HepG2 (cell line): ENCODE results near the gene LYPD8. TPM values are rescaled to one million over a fixed set of nuclear protein-coding genes. Genes with fewer than 3 reads are reported as not detected.

ENCODE experiments used
- ATAC-seq: fragments of 200-7000 bp; cut with Tn5 transposase; 3 replicates; pipeline ENCODE4 v1.9.1; 2020; ENCODE audit warnings: mild to moderate bottlenecking, moderate library complexity
- BruUV-seq: library from RNA; stranded (reverse); fragments of 400-500 nt; replicated peaks from 2 replicates; lab custom pipeline; 2021; lab: Mats Ljungman, UMichigan
- CTCF ChIA-PET: fragments of 300-600 bp; formaldehyde crosslinking; extraction: SDS; loops from one replicate; lab custom pipeline; 2021; ENCODE audit warnings: low total read pairs, inconsistent platforms, low intra/inter-chr PET ratio; lab: Yijun Ruan, JAX
- POLR2A ChIA-PET: fragments of 350-600 bp; sonication (Branson Sonifier 250); formaldehyde crosslinking; loops from one replicate; lab custom pipeline; 2020; ENCODE audit warnings: antibody characterized with exemption, inconsistent platforms; lab: Yijun Ruan, JAX
- DNase-seq: peaks from one replicate; pipeline ENCODE4 v3.0.0-alpha.2; 2015; ENCODE audit warnings: low spot score
- FAIRE-seq: peaks from 3 replicates; lab custom pipeline; 2011; peaks lifted over from hg19 to GRCh38; lab: Jason Lieb, UNC
- H2AFZ ChIP-seq: one replicate; pipeline ENCODE4 v1.6.1; 2011; ENCODE audit warnings: low read length, inconsistent platforms
- H3K27ac ChIP-seq: fragments of 300-600 bp; 3 replicates; pipeline ENCODE4 v1.8.0; 2011; ENCODE audit warnings: mixed run types, mild to moderate bottlenecking, mixed read lengths, low read length, inconsistent platforms; ENCODE audit not compliant: insufficient read depth; ENCODE audit errors: extremely low read length
- H3K27me3 ChIP-seq, 2 experiments: fragments of 200-600 bp in 1 of 2; 2 replicates in 1 of 2; 3 replicates in 1 of 2; pipeline versions ENCODE4 v1.6.0 to v1.8.0; 2011; ENCODE audit warnings: low read length in 2 of 2, mild to moderate bottlenecking in 2 of 2, moderate library complexity in 2 of 2, inconsistent platforms in 1 of 2; ENCODE audit not compliant: insufficient read depth in 2 of 2, control insufficient read depth in 1 of 2
- H3K36me3 ChIP-seq, 2 experiments: fragments of 200-600 bp in 1 of 2; replicated peaks in 1 of 2; 2 replicates in 1 of 2; 3 replicates in 1 of 2; pipeline versions ENCODE4 v1.5.1 to v1.8.0; 2011; ENCODE audit warnings: low read length in 2 of 2, inconsistent platforms in 1 of 2; ENCODE audit not compliant: insufficient read depth in 2 of 2, control insufficient read depth in 1 of 2
- H3K4me1 ChIP-seq: 2 replicates; pipeline ENCODE4 v1.5.1; 2012; ENCODE audit warnings: low read length, inconsistent platforms; ENCODE audit not compliant: insufficient read depth
- H3K4me2 ChIP-seq: 2 replicates; pipeline ENCODE4 v1.6.0; 2011; ENCODE audit warnings: low read depth, low read length, inconsistent platforms
- H3K4me3 ChIP-seq, 3 experiments: fragments of 200-600 bp in 1 of 3; sonication (generic), shearing (Covaris generic) in 1 of 3; replicated peaks in 1 of 3; 2 replicates each; pipeline ENCODE4 v1.5.1; 2011 to 2016; ENCODE audit warnings: low read length in 3 of 3, inconsistent platforms in 2 of 3, low read depth in 2 of 3, mild to moderate bottlenecking in 2 of 3, control low read depth in 1 of 3, mixed read lengths in 1 of 3; ENCODE audit not compliant: insufficient read depth in 1 of 3
- H3K79me2 ChIP-seq: one replicate; pipeline ENCODE4 v1.6.1; 2011; ENCODE audit warnings: low read length, inconsistent platforms; ENCODE audit not compliant: insufficient read depth
- H3K9ac ChIP-seq: 2 replicates; pipeline ENCODE4 v1.6.0; 2011; ENCODE audit warnings: mild to moderate bottlenecking, low read depth, low read length, inconsistent platforms; ENCODE audit not compliant: insufficient read depth
- H3K9me3 ChIP-seq: 2 replicates; pipeline ENCODE4 v1.5.1; 2012; ENCODE audit warnings: mild to moderate bottlenecking, low read length
- H4K20me1 ChIP-seq: 2 replicates; pipeline ENCODE4 v1.6.0; 2011; ENCODE audit warnings: inconsistent platforms, mild to moderate bottlenecking, low read length, moderate library complexity; ENCODE audit not compliant: insufficient read depth
- MZF1 ChIP-seq: sonication (generic); formaldehyde crosslinking; IDR thresholded peaks from 2 replicates; pipeline ENCODE4 v1.8.1; 2023; ENCODE audit warnings: mild to moderate bottlenecking, missing genetic modification reagents, borderline replicate concordance
- ZNF354B ChIP-seq: sonication (generic); formaldehyde crosslinking; IDR thresholded peaks from 2 replicates; pipeline ENCODE4 v1.8.0; 2022; ENCODE audit warnings: mild to moderate bottlenecking, missing genetic modification reagents
- ZNF44 ChIP-seq: sonication (generic); formaldehyde crosslinking; IDR thresholded peaks from 2 replicates; pipeline ENCODE4 v1.5.1; 2020; ENCODE audit warnings: mild to moderate bottlenecking, missing genetic modification reagents
- ZNF777 ChIP-seq: sonication (generic); formaldehyde crosslinking; IDR thresholded peaks from 2 replicates; pipeline ENCODE4 v1.4.0; 2020; ENCODE audit warnings: missing genetic modification reagents
- WGBS: methylation state at CpG from one replicate; pipeline ENCODE4 v1.1.6; 2017; ENCODE audit warnings: low lambda C conversion rate; 5-methylcytosine and 5-hydroxymethylcytosine counted together
- in situ Hi-C: cut with HindIII; loops from 2 replicates; pipeline ENCODE4 v1.10.0; 2017; ENCODE audit warnings: low pct_unique_long_range_greater_than_20kb; ENCODE audit not compliant: extremely low pct_ligation_motif_present
- intact Hi-C: fragments of 100-400 bp; cut with micrococcal nuclease; formaldehyde crosslinking; loops from one replicate; pipeline ENCODE4 v1.10.0; 2022; ENCODE audit not compliant: unreplicated experiment
- polyA plus RNA-seq, 8 experiments: library from polyadenylated mRNA; depleted of rRNA in 3 of 8; stranded (reverse) in 7 of 8; unstranded in 1 of 8; fragments of >200 nt; fragmentation: Illumina TruSeq in 4 of 8; extraction: Trizol in 4 of 8; gene quantifications; 2 replicates each; pipeline versions ENCODE4 v1.2.1 to v1.2.3, GENCODE V29; 2011 to 2016; ENCODE audit warnings: low read depth in 4 of 8, missing spikeins in 1 of 8, mixed read lengths in 1 of 8; ENCODE audit not compliant: insufficient read depth in 1 of 8
- total RNA-seq, 5 experiments: library from RNA; depleted of rRNA; stranded (reverse); fragments of >200 nt; fragmentation: Illumina TruSeq; extraction: Trizol; gene quantifications; 2 replicates each; pipeline ENCODE4 v1.2.3, GENCODE V29; 2016; ENCODE audit warnings: low read depth in 1 of 5
- TF ChIP-seq, protein P1 (sequence below): sonication (generic); formaldehyde crosslinking; IDR thresholded peaks from 2 replicates; pipeline ENCODE4 v1.5.0; 2020; ENCODE audit warnings: mild to moderate bottlenecking, missing genetic modification reagents, borderline replicate concordance
- TF ChIP-seq, protein P2 (sequence below): sonication (generic); formaldehyde crosslinking; IDR thresholded peaks from 2 replicates; pipeline ENCODE4 v1.9.0; 2022; ENCODE audit warnings: low read depth, missing genetic modification reagents

Gene LYPD8
- total and polyA plus RNA-seq, 2 of the 13 experiments (the other 11 are each of a cell fraction or from before 2014, with no cell fraction given), result not detected

GRCh38 chr1:248798791-248799190 lies 43.2 kb upstream of the LYPD8 start:
- Histone ChIP-seq H3K4me1 (no peaks in the 10 kb centered on the region), H3K36me3 (no peaks in the 10 kb centered on the region), H3K9me3 (no peaks in the 10 kb centered on the region), H3K27me3 (no peaks in the 10 kb centered on the region), H3K4me2 (no peak overlapping the region), H4K20me1 (no peaks in the 10 kb centered on the region), H3K4me3 (no peak overlapping the region), H2AFZ (no peak overlapping the region), H3K79me2 (no peaks in the 10 kb centered on the region), H3K9ac (no peak overlapping the region), H3K27ac (no peak overlapping the region)
- ChIA-PET CTCF (no interaction called here), POLR2A (no interaction called here)
- no peak for DNase-seq
- intact Hi-C loops, result no loop called here
- in situ Hi-C loops, result no loop called here
- no peak for FAIRE-seq
- no TSS peak for BruUV-seq
- ATAC-seq, result no peak
- WGBS, result 5% methylated on average over 3 of the region's 3 CpGs
- TF ChIP-seq ZNF777, result no peak
- TF ChIP-seq, protein P1, sequence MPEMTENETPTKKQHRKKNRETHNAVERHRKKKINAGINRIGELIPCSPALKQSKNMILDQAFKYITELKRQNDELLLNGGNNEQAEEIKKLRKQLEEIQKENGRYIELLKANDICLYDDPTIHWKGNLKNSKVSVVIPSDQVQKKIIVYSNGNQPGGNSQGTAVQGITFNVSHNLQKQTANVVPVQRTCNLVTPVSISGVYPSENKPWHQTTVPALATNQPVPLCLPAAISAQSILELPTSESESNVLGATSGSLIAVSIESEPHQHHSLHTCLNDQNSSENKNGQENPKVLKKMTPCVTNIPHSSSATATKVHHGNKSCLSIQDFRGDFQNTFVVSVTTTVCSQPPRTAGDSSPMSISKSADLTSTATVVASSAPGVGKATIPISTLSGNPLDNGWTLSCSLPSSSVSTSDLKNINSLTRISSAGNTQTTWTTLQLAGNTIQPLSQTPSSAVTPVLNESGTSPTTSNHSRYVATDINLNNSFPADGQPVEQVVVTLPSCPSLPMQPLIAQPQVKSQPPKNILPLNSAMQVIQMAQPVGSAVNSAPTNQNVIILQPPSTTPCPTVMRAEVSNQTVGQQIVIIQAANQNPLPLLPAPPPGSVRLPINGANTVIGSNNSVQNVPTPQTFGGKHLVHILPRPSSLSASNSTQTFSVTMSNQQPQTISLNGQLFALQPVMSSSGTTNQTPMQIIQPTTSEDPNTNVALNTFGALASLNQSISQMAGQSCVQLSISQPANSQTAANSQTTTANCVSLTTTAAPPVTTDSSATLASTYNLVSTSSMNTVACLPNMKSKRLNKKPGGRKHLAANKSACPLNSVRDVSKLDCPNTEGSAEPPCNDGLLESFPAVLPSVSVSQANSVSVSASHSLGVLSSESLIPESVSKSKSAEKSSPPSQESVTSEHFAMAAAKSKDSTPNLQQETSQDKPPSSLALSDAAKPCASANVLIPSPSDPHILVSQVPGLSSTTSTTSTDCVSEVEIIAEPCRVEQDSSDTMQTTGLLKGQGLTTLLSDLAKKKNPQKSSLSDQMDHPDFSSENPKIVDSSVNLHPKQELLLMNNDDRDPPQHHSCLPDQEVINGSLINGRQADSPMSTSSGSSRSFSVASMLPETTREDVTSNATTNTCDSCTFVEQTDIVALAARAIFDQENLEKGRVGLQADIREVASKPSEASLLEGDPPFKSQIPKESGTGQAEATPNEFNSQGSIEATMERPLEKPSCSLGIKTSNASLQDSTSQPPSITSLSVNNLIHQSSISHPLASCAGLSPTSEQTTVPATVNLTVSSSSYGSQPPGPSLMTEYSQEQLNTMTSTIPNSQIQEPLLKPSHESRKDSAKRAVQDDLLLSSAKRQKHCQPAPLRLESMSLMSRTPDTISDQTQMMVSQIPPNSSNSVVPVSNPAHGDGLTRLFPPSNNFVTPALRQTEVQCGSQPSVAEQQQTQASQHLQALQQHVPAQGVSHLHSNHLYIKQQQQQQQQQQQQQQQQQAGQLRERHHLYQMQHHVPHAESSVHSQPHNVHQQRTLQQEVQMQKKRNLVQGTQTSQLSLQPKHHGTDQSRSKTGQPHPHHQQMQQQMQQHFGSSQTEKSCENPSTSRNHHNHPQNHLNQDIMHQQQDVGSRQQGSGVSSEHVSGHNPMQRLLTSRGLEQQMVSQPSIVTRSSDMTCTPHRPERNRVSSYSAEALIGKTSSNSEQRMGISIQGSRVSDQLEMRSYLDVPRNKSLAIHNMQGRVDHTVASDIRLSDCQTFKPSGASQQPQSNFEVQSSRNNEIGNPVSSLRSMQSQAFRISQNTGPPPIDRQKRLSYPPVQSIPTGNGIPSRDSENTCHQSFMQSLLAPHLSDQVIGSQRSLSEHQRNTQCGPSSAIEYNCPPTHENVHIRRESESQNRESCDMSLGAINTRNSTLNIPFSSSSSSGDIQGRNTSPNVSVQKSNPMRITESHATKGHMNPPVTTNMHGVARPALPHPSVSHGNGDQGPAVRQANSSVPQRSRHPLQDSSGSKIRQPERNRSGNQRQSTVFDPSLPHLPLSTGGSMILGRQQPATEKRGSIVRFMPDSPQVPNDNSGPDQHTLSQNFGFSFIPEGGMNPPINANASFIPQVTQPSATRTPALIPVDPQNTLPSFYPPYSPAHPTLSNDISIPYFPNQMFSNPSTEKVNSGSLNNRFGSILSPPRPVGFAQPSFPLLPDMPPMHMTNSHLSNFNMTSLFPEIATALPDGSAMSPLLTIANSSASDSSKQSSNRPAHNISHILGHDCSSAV, result no peak
- TF ChIP-seq MZF1 (CRISPR knock-in tag), result no peak
- TF ChIP-seq ZNF354B (CRISPR knock-in tag), result no peak
- TF ChIP-seq, protein P2, sequence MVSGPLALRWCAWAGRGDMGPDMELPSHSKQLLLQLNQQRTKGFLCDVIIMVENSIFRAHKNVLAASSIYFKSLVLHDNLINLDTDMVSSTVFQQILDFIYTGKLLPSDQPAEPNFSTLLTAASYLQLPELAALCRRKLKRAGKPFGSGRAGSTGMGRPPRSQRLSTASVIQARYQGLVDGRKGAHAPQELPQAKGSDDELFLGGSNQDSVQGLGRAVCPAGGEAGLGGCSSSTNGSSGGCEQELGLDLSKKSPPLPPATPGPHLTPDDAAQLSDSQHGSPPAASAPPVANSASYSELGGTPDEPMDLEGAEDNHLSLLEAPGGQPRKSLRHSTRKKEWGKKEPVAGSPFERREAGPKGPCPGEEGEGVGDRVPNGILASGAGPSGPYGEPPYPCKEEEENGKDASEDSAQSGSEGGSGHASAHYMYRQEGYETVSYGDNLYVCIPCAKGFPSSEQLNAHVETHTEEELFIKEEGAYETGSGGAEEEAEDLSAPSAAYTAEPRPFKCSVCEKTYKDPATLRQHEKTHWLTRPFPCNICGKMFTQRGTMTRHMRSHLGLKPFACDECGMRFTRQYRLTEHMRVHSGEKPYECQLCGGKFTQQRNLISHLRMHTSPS (CRISPR knock-in tag), result no peak
- TF ChIP-seq ZNF44, result no peak
